Large intestine (tissue), 12 donors: ENCODE measurements around the gene WNT1. TPM values are rescaled to one million over a fixed set of nuclear protein-coding genes. Genes with fewer than 3 reads are reported as not detected.

ENCODE experiments used
- DNase-seq, 2 donors: peaks; one replicate each; pipeline versions ENCODE4 v3.0.0 to v3.0.0-alpha.2; 2013
- H3K27ac ChIP-seq: one replicate; pipeline ENCODE4 v1.5.1; 2013; ENCODE audit warnings: low read length
- H3K27me3 ChIP-seq: 2 replicates; pipeline ENCODE4 v1.6.1; 2013; ENCODE audit warnings: low read length; ENCODE audit not compliant: control insufficient read depth, insufficient read depth
- H3K36me3 ChIP-seq: 2 replicates; pipeline ENCODE4 v1.6.1; 2013; ENCODE audit warnings: low read length; ENCODE audit not compliant: control insufficient read depth, insufficient read depth
- H3K4me1 ChIP-seq: one replicate; pipeline ENCODE4 v1.6.1; 2013; ENCODE audit warnings: low read length; ENCODE audit not compliant: control insufficient read depth, insufficient read depth
- H3K4me3 ChIP-seq: one replicate; pipeline ENCODE4 v1.5.1; 2013; ENCODE audit warnings: low read length
- H3K9me3 ChIP-seq: one replicate; pipeline ENCODE4 v1.6.1; 2013; ENCODE audit warnings: mild to moderate bottlenecking, low read depth, low read length, moderate library complexity; ENCODE audit not compliant: control insufficient read depth
- WGBS: methylation state at CpG from one replicate; pipeline ENCODE4 v1.1.5; 2013; ENCODE audit warnings: low lambda C conversion rate; ENCODE audit not compliant: insufficient coverage; 5-methylcytosine and 5-hydroxymethylcytosine counted together
- long read RNA-seq, 11 donors: transcript quantifications; one replicate each; lab custom pipeline, GENCODE V29; 2026
- polyA plus RNA-seq: library from polyadenylated mRNA; unstranded; fragments of 120-200 nt; gene quantifications from one replicate; pipeline ENCODE4 v1.2.1, GENCODE V29; 2013

Gene WNT1
- not detected for polyA plus RNA-seq
- long read RNA-seq, donor 1: 0 reads
- long read RNA-seq, donor 2: 0 reads
- long read RNA-seq, donor 3: 0 reads
- long read RNA-seq, donor 4: 0 reads
- long read RNA-seq, donor 5: 0 reads
- long read RNA-seq, donor 6: 0 reads
- long read RNA-seq, donor 7: 0 reads
- long read RNA-seq, donor 8: 0 reads
- long read RNA-seq, donor 9: 0 reads
- long read RNA-seq, donor 10: 0 reads
- long read RNA-seq, donor 11: 0 reads

DNA sequence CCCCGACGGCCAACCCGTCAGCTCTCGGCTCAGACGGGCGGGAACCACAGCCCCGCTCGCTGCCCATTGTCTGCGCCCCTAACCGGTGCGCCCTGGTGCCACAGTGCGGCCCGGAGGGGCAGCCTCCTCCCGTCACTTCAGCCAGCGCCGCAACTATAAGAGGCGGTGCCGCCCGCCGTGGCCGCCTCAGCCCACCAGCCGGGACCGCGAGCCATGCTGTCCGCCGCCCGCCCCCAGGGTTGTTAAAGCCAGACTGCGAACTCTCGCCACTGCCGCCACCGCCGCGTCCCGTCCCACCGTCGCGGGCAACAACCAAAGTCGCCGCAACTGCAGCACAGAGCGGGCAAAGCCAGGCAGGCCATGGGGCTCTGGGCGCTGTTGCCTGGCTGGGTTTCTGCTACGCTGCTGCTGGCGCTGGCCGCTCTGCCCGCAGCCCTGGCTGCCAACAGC, at the start of gene WNT1:
TSS of gene WNT1 (plus strand) at position 32 of the 450 bp plus-strand sequence. CDS start at position 361, 329 bp downstream.
- Histone ChIP-seq H3K9me3 (peaks cover 13% of the 10 kb centered on the region), H3K4me3 (no peak within 1 kb of the TSS), H3K27me3 (peaks cover 94% of the 10 kb centered on the region), H3K36me3 (no peaks in the 10 kb centered on the region), H3K27ac (no peak within 1 kb of the TSS), H3K4me1 (peaks cover 32% of the 10 kb centered on the region)
- peak in 1 of 2 donors; percentile 41 for DNase-seq
- WGBS: no CpG with 5 or more reads among the region's 45 CpGs

DNA sequence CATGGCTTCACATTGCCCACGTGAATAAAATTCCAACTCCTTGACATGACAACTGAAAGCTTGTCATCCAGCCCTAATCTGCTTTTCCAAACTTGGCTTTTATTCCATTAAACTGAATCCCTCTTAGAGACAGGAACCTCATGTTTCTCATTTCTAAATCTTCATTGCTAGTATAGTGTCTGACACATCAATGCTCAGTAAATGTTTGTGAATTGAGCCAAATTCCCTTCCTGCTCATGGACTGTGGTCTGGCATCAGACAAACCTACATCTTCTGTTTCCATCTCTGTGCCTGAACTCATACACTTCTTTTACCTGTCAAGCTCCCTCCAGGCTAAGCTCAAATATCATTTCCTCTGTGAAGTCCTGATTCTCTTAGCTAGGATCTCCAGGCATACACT, 48.6 kb upstream of the WNT1 start:
- WGBS: no CpG with 5 or more reads among the region's 1 CpG
- Histone ChIP-seq H3K4me3 (no peak overlapping the region), H3K27ac (no peak overlapping the region), H3K36me3 (peaks cover 38% of the 10 kb centered on the region), H3K27me3 (no peaks in the 10 kb centered on the region), H3K9me3 (no peaks in the 10 kb centered on the region), H3K4me1 (peaks cover 5% of the 10 kb centered on the region)
- no peak for DNase-seq

DNA sequence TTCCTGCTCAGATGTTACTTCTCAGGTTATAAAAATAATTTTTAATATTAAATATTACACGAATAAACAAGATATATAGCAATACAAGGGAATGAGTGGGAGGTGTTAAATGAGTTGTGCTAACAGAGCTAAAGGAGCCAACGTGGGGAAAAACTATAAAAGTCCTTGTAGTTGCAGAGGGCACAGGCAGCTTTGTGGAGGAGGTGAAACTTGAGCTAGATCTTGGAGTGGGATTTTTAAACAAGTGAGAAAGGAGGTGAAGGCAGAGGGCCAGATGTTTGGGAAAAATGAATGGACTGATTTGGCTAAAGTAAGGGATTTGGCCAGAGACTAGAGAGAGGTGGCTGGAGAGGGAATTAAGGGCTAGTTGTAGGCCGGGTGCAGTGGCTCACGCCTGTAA, 47.6 kb upstream of the WNT1 start:
- Histone ChIP-seq H3K27me3 (no peaks in the 10 kb centered on the region), H3K4me1 (peaks cover 4% of the 10 kb centered on the region), H3K27ac (no peak overlapping the region), H3K4me3 (no peak overlapping the region), H3K36me3 (peaks cover 46% of the 10 kb centered on the region), H3K9me3 (no peaks in the 10 kb centered on the region)
- WGBS: 90% methylated on average over 1 of the region's 4 CpGs
- DNase-seq: no peak

DNA sequence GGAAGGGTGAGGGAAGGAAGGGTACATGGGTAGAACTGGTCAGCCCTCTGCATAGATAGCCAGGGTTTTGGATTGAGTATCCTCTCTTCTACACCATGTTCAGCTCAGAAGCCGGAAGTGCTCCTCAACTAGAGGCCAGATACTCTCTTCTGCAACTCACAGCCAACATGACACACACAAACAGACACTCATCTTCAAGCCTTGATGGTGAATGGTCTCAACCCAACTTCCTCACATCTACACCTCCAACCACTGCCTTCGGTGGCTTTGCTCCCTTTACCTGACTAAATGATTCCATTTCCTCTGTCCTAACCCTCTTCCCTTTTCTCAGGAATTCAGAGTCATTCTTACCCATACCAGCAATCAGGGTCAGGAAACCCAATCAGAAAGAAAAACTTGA, 45.2 kb upstream of the WNT1 start:
- Histone ChIP-seq H3K27ac (no peak overlapping the region), H3K9me3 (no peaks in the 10 kb centered on the region), H3K27me3 (no peaks in the 10 kb centered on the region), H3K4me3 (no peak overlapping the region), H3K4me1 (no peaks in the 10 kb centered on the region), H3K36me3 (peaks cover 64% of the 10 kb centered on the region)
- WGBS: no CpG with 5 or more reads among the region's 2 CpGs
- no peak for DNase-seq

DNA sequence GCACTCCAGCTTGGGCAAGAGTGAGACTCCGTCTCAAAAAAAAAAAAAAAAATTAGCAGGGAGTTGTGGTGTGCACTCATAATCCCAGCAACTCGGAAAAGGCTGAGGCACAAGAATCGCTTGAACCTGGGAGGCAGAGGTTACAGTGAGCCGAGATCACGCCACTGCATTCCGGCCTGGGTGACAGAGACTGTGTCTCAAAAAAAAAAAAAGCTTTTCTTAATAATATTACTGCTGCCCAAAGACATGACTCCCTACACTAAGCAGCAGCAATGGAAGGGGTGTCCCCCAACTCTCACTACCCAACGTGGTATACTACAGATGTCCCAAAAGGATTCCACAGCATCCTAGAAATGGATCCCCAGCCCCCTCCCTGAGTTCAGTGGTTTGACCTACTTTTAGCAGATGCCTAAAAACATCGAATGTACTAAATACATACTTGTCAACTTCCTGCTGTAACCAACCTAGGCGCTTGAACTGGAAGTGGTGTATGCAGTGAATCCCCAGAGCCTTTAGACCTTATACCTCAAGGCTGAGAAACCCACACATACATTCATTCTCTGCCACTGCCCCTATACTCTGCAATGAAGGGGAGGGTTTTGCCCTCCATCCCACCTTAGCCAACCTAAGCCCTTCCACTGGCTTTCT, 44.3 kb upstream of the WNT1 start:
- no CpG with 5 or more reads among the region's 9 CpGs for WGBS
- Histone ChIP-seq H3K27ac (no peak overlapping the region), H3K36me3 (peaks cover 72% of the 10 kb centered on the region), H3K4me1 (no peaks in the 10 kb centered on the region), H3K27me3 (no peaks in the 10 kb centered on the region), H3K9me3 (no peaks in the 10 kb centered on the region), H3K4me3 (no peak overlapping the region)
- DNase-seq: no peak

DNA sequence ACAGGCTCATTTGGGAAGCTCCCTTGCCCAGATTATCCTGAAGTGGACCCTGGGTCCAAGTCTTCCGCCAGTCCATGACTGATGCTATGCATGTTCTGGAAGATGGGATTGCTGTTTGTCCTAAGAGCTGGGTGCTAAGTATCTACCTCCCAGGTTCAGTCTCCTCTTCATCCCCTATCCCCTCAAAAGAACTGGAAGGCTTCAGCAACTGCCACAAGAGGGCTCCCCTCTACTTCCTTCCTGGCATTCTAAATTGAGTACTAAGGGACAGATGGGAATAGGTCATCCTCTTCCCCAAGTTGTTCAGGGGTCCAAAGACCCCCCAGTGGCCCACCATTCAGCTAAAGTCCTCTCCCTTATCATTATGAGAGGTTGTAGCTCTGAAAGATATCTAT, 43.8 kb upstream of the WNT1 start:
- Histone ChIP-seq H3K36me3 (peaks cover 75% of the 10 kb centered on the region), H3K4me1 (no peaks in the 10 kb centered on the region), H3K4me3 (no peak overlapping the region), H3K27me3 (no peaks in the 10 kb centered on the region), H3K9me3 (no peaks in the 10 kb centered on the region), H3K27ac (no peak overlapping the region)
- no CpG with 5 or more reads among the region's 1 CpG for WGBS
- no peak for DNase-seq

DNA sequence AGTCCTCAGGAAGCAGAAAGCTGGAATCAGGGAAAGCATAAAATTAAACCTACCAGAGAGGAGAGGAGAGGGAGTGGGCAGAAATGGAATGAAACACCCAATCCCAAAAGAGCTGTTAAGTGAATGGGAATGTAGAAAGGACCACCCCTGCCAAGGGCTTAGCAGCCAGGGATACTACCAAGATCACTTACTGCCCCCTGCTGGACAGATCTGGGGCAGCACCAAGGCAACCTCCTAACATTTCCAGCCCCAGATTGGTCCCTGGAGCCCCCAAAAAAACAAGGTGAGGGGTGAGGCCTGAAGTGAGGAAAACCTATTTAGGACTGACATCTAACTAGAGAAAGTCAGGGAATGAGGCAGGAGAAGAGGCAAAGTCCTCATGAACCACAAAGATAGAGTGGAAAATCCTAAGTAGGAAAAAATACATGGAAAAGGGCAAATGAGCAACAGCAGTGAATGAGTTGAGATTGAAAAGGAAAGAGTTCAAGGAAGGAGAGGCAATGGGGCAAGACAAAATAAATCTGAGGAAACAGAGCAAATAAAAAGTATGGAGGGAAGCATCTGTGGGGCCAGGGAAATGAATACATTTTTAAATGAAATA, 41.6 kb upstream of the WNT1 start:
- H3K4me3 ChIP-seq: no peak overlapping the region

DNA sequence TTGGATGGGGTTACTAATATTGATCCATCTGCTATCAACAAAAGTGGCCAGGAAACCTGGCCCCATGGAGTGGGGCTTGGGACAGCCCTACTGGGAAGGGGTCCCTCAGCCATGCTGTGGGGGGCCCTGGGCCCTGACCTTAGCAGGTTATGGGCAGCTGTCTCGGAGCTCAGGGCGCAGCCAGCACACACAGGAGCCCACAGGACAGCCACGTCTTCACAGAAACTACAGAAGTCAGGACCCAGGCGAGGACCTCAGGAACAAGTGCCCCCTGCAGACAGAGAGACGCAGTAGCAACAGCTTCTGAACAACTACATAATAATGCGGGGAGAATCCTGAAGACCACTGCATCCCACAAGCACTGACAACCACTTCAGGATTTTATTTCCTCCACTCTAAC, 41.0 kb upstream of the WNT1 start:
- H3K27ac ChIP-seq: no peak overlapping the region
- no peaks in the 10 kb centered on the region for H3K4me1 ChIP-seq
- no peak for DNase-seq
- peaks cover 78% of the 10 kb centered on the region for H3K36me3 ChIP-seq
- H3K4me3 ChIP-seq: no peak overlapping the region
- no peaks in the 10 kb centered on the region for H3K27me3 ChIP-seq
- H3K9me3 ChIP-seq: no peaks in the 10 kb centered on the region
- WGBS: no CpG with 5 or more reads among the region's 6 CpGs

More for the DNA sequence above, 41.6 kb upstream of the WNT1 start:
- H3K27me3 ChIP-seq: no peaks in the 10 kb centered on the region
- DNase-seq: peak; percentile 40 to 44
- H3K36me3 ChIP-seq: peaks cover 81% of the 10 kb centered on the region
- no peaks in the 10 kb centered on the region for H3K4me1 ChIP-seq
- H3K27ac ChIP-seq: no peak overlapping the region
- H3K9me3 ChIP-seq: no peaks in the 10 kb centered on the region

DNA sequence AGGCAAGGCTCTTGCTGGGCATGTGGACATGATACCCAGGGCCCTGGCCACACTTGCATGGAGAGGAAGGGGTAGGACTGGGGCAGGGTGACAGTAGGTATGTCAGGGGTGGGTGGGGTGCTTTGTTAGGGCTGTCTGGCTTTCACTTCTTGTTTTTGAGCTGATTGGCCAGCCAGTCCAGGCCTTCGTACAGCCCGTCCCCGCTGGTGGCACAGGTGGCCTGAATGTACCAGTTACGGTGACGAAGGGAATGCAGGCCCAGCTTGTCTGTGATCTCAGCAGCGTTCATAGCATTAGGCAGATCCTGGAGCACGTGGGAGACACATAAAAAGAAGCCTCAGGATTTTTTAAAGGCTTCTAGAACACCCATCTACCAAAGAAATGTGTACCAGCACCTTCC, 39.3 kb upstream of the WNT1 start:
- no peaks in the 10 kb centered on the region for H3K27me3 ChIP-seq
- no CpG with 5 or more reads among the region's 7 CpGs for WGBS

DNA sequence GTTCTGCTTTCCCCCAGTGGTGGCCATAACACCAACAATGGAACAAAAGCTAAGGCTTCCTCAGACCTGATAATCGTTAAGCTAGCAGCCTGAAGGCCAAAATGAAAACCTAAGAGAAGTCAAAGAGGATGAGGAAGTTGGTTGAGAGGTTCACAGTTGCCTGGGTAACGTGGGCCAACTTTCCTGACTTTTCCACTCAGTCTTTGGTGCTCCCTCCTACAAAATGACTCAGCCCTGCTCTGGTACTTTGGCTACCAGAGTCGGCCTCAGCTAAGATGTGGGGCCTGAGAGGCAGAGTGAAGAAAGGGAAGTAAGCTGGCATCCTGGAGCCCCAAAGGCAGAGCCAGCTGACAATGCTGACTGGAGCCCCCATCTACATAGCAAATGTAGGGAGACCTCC, 37.9 kb upstream of the WNT1 start:
- peaks cover 67% of the 10 kb centered on the region for H3K36me3 ChIP-seq
- H3K4me3 ChIP-seq: no peak overlapping the region
- WGBS: no CpG with 5 or more reads among the region's 3 CpGs

More for the DNA sequence above, 39.3 kb upstream of the WNT1 start:
- Histone ChIP-seq H3K9me3 (no peaks in the 10 kb centered on the region), H3K36me3 (peaks cover 77% of the 10 kb centered on the region), H3K27ac (no peak overlapping the region), H3K4me1 (no peaks in the 10 kb centered on the region), H3K4me3 (no peak overlapping the region)
- DNase-seq: no peak

More for the DNA sequence above, 37.9 kb upstream of the WNT1 start:
- Histone ChIP-seq H3K9me3 (no peaks in the 10 kb centered on the region), H3K27me3 (no peaks in the 10 kb centered on the region), H3K27ac (no peak overlapping the region), H3K4me1 (no peaks in the 10 kb centered on the region)
- no peak for DNase-seq
